ENCODE measurements around the gene CISD3.
A peak's percentile ranks its signal among the peaks of the same experiment; 100 is the strongest.
"Not testable (repeated sequence)": the region's sequence is repeated elsewhere in the genome, so short reads cannot be mapped to it uniquely, and the experiment has no call there.

Gene CISD3

DNA sequence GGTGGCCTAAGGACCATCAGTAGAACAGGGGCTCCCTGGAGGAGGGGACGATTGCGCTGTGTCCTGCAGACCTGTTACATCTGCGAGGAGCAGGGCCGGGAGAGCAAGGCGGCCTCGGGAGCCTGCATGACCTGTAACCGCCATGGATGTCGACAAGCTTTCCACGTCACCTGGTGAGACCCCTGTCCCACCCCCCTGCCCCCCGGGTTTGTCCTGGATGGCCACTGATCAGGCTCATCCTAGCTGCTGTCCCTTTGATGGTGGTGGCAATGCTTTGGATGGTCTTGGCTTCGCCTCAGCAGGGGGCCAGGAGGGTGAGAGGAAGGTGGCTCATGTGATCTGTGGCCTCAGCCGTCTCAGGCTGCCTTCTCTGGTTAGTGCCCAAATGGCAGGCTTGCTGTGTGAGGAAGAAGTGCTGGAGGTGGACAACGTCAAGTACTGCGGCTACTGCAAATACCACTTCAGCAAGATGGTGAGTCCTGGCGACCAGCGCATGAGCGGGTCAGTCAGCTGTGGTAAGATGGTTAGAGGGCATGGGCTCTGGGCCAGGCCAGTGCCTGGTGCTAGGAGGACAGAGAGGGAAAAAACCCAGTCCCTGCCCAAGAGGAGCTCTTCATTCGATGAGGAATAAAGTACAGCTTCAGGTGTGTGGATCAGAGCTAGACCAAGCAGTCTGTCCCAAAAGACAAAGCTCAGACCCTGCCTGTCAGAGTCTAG, 20.9 kb upstream of the CISD3 start:
- no peak for DNase-seq

DNA sequence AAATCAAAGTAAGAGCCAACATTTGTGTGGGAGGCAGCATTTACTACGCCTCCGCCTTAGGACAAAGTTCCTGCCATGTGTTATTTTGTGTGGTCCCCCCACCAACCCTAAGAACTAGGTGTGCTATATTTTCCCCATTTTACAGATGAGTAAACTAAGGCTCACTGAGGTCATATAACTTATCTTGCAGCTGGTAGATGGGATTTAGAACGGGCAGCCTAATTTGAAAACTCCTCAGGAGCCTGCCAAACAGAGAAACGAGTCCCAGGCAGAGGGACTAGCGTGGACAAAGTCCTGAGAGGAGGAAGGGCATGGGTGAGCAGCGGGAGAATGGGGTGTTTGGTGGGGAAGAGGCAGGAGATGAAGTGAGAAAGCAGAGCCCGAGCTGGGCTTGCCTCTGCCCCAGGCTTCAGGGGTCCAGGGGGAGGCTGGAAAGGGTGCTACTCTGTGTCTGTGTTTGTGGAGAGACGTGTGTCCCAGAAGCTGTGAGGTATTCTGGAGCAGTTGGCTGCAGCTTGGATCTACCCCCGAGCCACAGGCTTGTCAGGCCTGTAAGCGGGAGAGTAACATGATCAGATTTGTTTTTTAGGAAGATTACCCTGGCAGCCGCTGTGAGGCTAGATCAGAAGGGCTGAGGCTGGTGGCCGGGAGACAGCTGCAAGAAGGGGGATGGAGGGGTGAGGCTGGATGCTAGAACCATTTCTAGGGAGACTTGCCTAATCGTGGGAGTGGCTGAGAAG, 20.1 kb upstream of the CISD3 start:
- DNase-seq, result no peak

DNA sequence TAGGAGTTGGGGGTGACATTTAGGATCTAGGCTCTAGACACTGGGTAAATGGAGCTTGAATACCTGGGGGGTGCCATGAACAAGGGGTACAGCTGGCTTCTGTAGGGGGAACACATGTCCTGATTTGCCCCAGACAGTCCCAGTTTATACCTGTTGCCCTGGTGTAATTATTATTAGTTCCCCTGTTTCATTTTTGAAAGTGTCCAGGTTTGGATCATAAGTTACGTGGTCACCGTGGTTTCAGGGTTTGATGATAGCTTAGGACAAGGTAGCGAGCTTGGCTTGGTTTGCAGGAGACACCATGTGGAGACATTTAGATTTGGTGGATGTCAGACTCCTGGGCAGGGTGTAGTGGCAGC, 19.6 kb upstream of the CISD3 start:
- no peak for DNase-seq

DNA sequence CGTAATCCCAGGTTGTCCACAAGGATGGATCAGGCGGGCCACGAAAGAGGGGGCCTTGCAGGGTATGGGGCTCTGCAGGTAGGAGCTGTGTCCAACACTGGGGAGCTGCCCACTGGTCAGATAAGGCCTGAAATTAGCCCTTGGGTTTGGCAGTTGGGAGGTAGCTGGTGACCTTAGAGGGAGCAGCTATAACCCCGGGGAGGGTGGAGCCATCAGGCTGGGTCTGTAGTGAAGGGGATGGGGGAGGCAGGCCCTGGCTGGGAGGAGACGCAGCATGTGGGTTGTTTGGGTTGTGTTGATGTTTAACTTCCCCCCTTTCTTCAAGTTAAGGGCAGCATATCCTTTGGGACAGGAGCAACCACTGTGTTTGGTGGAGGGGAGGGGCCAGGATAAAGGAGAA, 19.2 kb upstream of the CISD3 start:
- DNase-seq, result no peak

DNA sequence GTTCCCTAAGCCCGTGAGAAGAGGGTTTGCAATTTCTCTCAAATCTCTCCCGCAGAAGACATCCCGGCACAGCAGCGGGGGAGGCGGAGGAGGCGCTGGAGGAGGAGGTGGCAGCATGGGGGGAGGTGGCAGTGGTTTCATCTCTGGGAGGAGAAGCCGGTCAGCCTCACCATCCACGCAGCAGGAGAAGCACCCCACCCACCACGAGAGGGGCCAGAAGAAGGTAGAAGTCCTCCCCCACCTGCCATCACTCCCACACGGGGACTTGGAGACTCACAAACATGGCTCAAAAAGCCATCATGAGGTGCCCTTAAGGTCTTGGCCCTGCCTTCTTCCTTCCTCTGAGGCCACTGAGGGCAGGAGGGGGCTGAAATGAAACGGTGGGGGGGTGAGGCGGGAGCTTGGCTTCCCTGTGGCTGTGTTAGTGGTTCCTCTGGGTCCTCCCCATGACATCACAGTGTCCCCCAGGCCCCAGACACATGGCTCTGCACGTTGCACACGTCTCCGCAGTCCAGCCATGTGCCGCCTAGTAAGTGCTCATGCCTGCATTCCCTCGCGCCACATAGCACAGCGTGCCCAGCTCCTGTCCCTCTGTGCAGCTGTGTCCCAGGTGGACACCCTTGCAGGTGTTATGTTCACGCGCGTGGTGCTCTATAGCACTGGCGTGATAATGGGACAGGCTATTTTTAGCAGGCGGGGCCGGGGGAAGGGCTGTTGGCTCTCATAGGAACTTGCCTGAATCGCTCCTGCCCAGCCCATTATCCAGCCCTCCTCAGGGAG, 18.2 kb upstream of the CISD3 start:
- no peak for DNase-seq

DNA sequence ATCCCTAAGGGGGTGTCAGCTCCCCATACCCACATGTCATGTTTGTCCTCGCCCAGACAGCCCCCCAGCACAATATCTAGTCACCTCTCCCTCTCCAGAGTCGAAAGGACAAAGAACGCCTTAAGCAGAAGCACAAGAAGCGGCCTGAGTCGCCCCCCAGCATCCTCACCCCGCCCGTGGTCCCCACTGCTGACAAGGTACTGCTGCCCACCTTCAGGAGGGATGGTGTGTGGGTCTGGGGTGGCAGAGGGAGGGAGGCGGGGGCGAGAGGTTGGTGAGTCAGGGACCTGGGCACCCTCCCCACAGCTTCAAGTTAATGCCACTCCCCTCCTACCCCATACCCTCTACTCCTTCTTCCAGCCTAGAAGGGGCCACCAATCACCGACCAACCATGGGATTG, 17.5 kb upstream of the CISD3 start:
- DNase-seq, result no peak

DNA sequence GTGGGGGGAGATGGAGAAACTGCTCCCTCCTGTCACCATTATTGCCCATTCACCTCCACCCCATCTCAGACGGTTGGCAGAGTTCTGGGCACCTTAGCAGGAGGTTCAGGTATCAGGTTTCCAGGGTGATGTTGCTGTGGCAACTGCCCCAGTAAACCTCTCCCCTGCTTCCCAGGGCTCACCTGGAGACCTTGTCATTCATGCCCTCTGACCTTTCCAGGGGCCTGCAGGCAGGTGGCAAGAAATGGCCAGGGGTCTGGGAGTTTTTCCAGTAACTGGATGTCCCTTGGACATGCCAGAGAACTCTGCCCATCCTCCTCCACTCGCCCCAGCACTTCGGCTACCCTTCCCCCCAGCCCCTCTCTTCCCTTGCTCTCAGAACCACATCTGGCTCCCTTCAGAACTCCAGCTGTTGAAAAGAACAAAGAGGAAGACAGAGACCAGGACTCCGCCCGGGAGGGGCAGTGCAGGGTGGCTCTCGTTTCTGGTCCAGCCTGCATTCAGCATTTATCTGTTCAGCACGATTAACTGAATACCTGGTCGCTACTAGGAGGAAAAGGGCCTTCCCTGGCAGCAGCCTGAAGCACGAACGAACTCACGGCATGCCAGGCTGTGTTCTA, 16.6 kb upstream of the CISD3 start:
- no peak for DNase-seq

DNA sequence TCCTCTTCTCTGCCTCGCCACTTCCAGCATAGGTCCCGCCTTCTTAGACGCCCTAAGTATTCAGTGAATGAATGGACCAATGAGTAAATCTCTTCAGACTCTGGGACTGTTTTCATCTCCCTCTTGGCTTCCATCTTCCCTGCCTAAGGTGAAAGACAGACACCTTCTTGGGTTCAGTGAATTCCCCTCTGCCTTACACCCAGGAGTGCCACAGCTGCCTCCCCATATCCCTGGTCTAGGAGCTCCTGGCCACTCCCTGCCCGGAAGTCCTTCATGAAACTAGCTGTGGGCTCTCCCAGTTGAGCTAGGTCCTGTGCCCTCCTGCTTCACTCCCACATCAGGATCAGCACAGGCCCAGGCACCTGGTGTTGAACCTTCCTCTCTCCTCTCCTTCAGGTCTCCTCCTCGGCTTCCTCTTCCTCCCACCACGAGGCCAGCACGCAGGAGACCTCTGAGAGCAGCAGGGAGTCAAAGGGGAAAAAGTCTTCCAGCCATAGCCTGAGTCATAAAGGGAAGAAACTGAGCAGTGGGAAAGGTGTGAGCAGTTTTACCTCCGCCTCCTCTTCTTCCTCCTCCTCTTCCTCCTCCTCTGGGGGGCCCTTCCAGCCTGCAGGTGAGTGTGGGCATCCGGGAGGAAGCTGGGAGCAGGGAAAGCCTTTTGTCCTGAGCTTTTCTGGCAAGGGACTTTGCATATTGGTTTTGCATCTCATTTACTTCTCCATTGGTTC, 14.8 kb upstream of the CISD3 start:
- DNase-seq, result peak; percentile 50

DNA sequence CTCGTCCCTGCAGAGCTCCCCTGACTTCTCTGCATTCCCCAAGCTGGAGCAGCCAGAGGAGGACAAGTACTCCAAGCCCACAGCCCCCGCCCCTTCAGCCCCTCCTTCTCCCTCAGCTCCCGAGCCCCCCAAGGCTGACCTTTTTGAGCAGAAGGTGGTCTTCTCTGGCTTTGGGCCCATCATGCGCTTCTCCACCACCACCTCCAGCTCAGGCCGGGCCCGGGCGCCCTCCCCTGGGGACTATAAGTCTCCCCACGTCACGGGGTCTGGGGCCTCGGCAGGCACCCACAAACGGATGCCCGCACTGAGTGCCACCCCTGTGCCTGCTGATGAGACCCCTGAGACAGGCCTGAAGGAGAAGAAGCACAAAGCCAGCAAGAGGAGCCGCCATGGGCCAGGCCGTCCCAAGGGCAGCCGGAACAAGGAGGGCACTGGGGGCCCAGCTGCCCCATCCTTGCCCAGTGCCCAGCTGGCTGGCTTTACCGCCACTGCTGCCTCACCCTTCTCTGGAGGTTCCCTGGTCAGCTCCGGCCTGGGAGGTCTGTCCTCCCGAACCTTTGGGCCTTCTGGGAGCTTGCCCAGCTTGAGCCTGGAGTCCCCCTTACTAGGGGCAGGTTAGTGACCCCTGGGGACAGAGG, 13.7 kb upstream of the CISD3 start:
- DNase-seq, result no peak

DNA sequence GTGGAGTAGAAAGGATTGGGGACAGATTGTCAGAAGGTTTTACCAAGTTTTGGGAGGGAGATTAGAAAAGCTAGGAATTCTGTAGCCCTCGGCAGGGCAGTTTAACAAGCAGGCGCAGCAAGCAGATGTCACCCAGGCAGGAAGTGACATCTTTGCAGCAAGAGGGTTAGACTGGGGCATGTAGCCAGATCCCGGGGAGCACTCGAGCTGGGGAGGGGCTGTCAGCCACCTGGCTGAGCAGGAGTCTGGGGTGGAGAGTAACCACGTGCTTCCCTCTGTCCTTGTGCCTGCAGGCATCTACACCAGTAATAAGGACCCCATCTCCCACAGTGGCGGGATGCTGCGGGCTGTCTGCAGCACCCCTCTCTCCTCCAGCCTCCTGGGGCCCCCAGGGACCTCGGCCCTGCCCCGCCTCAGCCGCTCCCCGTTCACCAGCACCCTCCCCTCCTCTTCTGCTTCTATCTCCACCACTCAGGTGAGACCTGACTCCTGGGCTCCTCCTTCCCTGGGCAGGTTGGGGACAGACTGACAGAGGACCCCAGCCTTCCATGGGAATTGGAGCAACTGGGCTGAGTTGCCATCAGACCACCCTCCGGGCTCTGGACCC, 12.9 kb upstream of the CISD3 start:
- no peak for DNase-seq

DNA sequence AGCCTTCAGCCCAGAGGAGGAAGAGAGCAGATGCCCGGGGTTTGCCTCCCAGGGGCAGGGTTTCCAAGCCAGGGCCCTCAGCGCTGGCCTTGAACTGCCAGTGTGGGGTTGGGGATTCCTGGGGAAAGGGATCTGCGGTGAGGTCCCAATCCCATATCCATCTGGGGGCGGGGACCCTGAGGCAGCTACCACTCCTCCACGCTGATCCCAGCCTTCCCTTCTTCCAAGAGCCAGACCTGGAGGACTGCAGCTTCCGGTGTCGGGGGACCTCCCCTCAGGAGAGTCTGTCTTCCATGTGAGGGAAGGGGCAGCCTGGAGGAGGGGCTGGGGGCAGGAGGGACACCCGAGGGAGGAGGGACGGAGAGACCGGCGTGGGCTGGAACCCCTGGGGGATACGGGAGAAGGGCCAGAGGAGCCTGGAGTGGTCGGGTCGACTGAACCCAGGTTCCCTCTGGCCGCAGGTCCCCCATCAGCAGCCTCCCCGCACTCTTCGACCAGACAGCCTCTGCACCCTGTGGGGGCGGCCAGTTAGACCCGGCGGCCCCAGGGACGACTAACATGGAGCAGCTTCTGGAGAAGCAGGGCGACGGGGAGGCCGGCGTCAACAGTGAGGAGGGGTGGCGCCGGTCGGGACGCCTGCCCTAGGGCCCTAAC, 10.7 kb upstream of the CISD3 start:
- no peak for DNase-seq

DNA sequence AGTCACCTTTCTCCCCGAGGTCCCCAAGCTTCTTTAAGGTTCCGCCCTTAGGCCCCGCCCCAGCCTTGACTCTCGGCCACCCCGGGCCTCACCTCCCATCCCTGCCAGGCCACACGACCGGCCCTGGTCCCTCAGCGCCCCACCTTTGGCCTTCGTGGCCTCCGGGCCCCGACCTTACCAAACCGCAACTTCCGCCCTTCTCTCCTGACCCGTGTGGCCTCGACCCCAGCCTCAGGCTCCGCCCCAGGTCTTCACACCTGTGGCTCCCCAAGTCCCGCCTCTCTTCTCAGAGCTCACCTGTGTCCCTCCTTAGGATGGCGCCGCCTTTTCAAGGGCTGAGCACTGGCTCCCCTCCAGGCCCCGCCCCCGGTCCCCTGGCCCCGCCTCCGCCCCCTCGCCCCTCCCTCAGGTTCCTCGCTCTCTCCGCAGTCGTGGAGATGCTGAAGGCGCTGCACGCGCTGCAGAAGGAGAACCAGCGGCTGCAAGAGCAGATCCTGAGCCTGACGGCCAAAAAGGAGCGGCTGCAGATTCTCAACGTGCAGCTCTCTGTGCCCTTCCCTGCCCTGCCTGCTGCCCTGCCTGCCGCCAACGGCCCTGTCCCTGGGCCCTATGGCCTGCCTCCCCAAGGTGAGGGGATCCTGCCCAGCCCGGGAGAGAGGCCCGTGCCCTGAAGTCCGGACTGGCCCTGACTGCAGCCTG, 10.0 kb upstream of the CISD3 start:
- DNase-seq, result no peak

DNA sequence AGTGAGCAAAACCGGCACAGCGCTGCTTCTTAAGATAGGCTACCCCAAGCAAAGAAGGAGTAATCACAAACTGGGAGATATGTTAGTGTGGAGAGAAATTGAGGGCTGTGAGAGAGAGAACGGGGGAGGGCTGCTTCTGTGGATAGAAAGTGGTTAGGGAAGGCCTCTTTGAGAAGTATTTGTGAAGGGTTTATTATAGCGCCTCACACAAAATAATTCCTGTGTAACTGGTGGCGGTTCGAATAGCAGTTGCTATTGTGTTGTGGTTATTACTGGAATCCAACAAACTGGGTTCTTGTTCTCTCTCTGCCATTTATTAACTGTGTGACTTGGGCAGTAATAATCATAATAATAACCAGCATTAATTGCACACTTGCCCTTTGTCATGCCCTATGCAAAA, 9.2 kb upstream of the CISD3 start:
- DNase-seq, result no peak

DNA sequence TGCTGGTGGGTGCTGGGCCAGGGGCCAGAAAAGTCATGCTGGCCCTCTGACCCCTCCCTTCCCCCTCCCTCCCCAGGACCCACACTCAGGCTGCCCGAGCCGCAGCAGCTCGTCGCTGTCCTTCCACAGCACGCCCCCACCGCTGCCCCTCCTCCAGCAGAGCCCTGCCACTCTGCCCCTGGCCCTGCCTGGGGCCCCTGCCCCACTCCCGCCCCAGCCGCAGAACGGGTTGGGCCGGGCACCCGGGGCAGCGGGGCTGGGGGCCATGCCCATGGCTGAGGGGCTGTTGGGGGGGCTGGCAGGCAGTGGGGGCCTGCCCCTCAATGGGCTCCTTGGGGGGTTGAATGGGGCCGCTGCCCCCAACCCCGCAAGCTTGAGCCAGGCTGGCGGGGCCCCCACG, 8.3 kb upstream of the CISD3 start:
- DNase-seq, result no peak

DNA sequence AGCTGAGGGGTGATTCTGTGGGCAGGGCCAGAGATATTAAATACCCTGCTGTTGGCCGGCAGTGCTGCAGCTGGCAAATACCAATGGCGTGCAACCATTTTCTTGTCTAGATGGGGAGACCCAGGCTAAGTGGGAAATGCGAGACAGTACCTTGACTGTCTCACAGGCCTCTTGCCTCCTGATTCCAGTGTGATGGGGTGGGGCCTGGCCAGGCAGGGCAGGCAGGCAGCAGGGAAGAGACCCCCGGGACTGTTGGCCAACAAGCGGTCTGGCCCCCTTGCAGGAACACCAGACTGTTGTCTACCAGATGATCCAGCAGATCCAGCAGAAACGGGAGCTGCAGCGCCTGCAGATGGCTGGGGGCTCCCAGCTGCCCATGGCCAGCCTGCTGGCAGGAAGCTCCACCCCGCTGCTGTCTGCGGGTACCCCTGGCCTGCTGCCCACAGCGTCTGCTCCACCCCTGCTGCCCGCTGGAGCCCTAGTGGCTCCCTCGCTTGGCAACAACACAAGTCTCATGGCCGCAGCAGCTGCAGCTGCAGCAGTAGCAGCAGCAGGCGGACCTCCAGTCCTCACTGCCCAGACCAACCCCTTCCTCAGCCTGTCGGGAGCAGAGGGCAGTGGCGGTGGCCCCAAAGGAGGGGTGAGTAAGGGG, 5.7 kb upstream of the CISD3 start:
- DNase-seq, result no peak

DNA sequence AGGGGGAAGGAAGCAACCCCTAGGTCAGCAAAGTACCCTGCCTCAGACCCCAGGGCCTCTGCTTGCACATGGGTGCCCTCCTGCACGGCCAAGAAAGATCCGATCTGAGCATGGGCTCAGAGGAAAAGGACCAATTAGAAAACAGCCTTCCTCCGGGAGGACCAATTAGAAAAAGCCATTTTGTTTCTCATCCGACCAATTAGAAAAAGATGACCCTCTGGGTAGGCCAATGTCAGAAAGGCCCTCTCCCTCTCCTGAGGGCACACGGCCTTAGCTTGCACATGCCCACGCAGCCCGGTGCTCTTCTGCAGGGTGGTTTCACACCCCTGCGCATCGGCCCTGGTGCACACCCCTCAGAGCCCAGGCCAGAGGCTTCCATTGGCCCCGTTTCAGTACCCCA, 5.1 kb upstream of the CISD3 start:
- DNase-seq, result no peak

DNA sequence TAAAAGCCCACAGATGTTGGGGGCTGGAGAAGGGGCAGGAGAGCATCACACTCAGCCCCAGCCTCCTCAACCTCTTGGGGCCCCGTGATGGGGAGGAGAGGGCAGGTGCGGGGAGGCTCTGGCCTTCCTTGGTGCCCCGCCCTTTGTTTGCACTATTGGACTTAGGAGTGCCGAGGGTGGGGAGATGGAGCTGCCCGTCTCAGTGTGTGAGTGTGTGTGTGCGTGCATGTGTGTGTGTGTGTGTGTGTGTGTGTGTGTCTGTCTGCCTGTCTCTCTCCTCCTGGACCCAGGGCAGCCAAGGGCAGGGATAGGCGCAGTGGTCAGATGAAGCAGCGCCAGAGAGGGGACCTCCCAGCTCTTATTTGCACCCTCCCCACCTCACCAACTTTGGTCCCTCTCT, 4.0 kb upstream of the CISD3 start:
- DNase-seq, result not testable (repeated sequence)

DNA sequence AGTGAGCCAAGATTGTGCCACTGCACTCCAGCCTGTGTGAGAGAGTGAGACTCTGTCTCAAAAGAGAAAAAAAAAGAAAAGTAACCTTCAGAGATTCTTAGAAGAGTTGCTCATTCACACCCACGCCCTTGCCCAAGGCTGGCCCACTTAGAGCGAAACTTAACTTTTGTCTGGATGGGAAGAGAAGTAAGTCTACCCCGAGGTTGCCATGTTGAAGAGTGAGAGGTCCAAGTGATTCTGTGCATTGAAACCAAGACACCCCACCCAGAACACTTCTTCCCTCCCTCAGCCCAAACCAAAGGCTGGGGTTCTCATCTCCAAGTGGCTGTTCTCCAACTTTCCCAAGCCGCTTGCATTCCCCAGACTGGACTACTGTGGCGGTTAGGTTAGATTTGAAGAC, 2.4 kb upstream of the CISD3 start:
- peak; percentile 89 for DNase-seq

DNA sequence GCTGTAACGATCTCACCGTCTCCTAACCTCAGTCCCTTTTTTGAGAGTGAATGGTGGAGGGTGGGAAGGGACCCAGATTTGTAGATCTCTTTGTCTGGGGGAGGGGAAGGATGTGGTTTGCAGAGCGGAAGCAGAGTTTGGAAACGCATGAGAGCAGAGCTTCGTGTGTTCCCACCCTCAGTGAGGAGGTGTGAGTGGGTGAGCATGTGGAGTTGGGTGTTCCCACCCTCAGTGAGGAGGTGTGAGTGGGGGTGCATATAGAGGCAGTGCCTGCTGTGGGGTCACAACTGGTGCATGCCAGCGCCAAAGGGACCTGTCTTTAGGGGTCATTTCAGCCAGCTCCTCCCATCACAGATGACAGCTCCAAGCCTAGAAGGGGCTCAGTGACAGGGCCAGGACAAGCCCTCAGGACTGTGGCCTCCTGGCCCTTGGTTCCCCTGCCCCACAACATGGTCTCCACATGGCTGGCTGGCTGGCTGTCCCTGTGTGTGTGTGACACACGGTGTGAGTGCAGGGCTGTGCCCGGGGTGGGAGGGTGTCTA, 1.8 kb upstream of the CISD3 start:
- DNase-seq, result peak; percentile 61

DNA sequence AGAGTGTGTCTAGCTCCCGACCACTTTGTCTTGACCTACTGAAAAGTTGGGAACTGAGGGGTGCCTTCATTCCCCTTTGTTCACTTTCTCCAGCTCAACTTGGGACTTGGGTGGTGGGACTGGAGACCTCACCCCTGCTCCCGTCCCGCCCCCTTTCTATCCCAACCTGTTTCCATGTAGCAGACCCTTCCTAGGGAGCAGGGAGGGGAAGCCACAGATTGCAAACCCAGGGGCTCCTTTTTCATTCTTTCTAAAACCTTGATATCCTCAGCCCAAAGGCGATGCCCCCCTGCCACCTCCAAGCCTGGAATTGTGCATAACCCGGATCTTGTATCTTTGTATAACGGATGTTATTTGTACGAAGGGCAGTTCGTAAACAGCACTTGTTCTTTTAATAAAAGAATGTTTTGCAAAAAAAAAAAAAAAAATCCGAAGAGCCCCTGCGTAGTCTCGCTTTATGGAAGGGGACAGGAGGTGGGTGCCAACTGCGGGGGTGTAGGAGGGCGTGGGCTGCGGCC, 714 bp upstream of the CISD3 start:
- no peak for DNase-seq

Data from stimulated activated CD4-positive, alpha-beta T cell treated with anti-CD3 and anti-CD28 coated beads, Interleukin-15, amount 100 ng/mL, for 24 hours (primary cell).